SK-N-MC (cell line): Measurements from ENCODE around the gene ARHGEF7.

ENCODE experiments used
- EZH2 ChIP-seq: fragments of 200-600 bp; sonication (generic); IDR thresholded peaks from one replicate; pipeline ENCODE4 v1.6.1; 2017; ENCODE audit warnings: antibody characterized with exemption
- FOXP2 ChIP-seq: optimal IDR thresholded peaks from 2 replicates; pipeline ENCODE3; 2011; ENCODE audit warnings: mild to moderate bottlenecking, moderate library complexity; ENCODE audit not compliant: insufficient read depth; ENCODE audit errors: extremely low read length, control extremely low read depth
- POLR2AphosphoS5 ChIP-seq: IDR thresholded peaks from 2 replicates; pipeline ENCODE4 v1.6.1; 2012; ENCODE audit warnings: mild to moderate bottlenecking, low read depth, low read length, borderline replicate concordance

GRCh38 chr13:111123221-111123620 is 8.1 kb downstream of the ARHGEF7 start:
- no peak for TF ChIP-seq POLR2AphosphoS5
- no peak for TF ChIP-seq EZH2
- no peak for TF ChIP-seq FOXP2
